T47D (cell line): ENCODE results near the gene CENPP.

Source experiments
- DNase-seq, 2 experiments: peaks; one replicate each; pipeline versions ENCODE4 v3.0.0 to v3.0.0-alpha.2; 2011 to 2012; ENCODE audit warnings: low read depth in 1 of 2, low spot score in 1 of 2
- JUND ChIP-seq: IDR thresholded peaks from 2 replicates; pipeline ENCODE4 v1.6.1; 2012; ENCODE audit warnings: low read depth
- in situ Hi-C: cut with HindIII; loops from 2 replicates; pipeline ENCODE4 v1.10.0; 2016; ENCODE audit warnings: low sequenced_read_pairs, low pct_unique_long_range_greater_than_20kb

CENPP gene

GRCh38 chr9:92360083-92360482, 34.3 kb downstream of the CENPP start:
- DNase-seq = no peak
- TF ChIP-seq JUND = no peak
- in situ Hi-C loops = no loop called here

GRCh38 chr9:92369075-92369474, 43.3 kb downstream of the CENPP start:
- in situ Hi-C loops = no loop called here
- DNase-seq = no peak
- TF ChIP-seq JUND = no peak

- DNase-seq = no peak
- in situ Hi-C loops = no loop called here
- TF ChIP-seq JUND = no peak
These were observed 47.4 kb downstream of the CENPP start for GRCh38 chr9:92373167-92373566.

GRCh38 chr9:92377876-92378275, 52.1 kb downstream of the CENPP start:
- in situ Hi-C loops = no loop called here
- TF ChIP-seq JUND = no peak
- no peak for DNase-seq

GRCh38 chr9:92378865-92379560, 53.3 kb downstream of the CENPP start:
- no peak for TF ChIP-seq JUND
- DNase-seq = no peak
- in situ Hi-C loops = no loop called here

- no peak for TF ChIP-seq JUND
- in situ Hi-C loops = no loop called here
- no peak for DNase-seq
These were observed 54.9 kb downstream of the CENPP start for GRCh38 chr9:92380603-92381002.

- no peak for TF ChIP-seq JUND
- in situ Hi-C loops = no loop called here
- no peak for DNase-seq
These were observed 56.0 kb downstream of the CENPP start for GRCh38 chr9:92381775-92382174.

GRCh38 chr9:92384375-92384774, 58.6 kb downstream of the CENPP start:
- DNase-seq = no peak
- no peak for TF ChIP-seq JUND
- in situ Hi-C loops = no loop called here

GRCh38 chr9:92385001-92385400, 59.2 kb downstream of the CENPP start:
- TF ChIP-seq JUND = no peak
- DNase-seq = no peak
- in situ Hi-C loops = no loop called here

GRCh38 chr9:92385477-92385876, 59.7 kb downstream of the CENPP start:
- no peak for DNase-seq
- TF ChIP-seq JUND = no peak
- in situ Hi-C loops = no loop called here

GRCh38 chr9:92385953-92386352, 60.2 kb downstream of the CENPP start:
- no peak for DNase-seq
- TF ChIP-seq JUND = no peak
- in situ Hi-C loops = no loop called here

- in situ Hi-C loops = no loop called here
- no peak for TF ChIP-seq JUND
- DNase-seq = no peak
These were observed 66.9 kb downstream of the CENPP start for GRCh38 chr9:92392690-92393089.

GRCh38 chr9:92393686-92394085, 67.9 kb downstream of the CENPP start:
- no peak for TF ChIP-seq JUND
- no peak for DNase-seq
- in situ Hi-C loops = no loop called here

GRCh38 chr9:92395617-92396016, 69.9 kb downstream of the CENPP start:
- TF ChIP-seq JUND = no peak
- DNase-seq = no peak
- in situ Hi-C loops = no loop called here

- in situ Hi-C loops = no loop called here
- no peak for DNase-seq
- no peak for TF ChIP-seq JUND
These were observed 72.1 kb downstream of the CENPP start for GRCh38 chr9:92397853-92398252.
